Right renal pelvis (tissue), 4 donors: ENCODE data around the gene ALDH18A1. TPM values are rescaled to one million over a fixed set of nuclear protein-coding genes. Genes with fewer than 3 reads are reported as not detected.
A peak's percentile ranks its signal among the peaks of the same experiment; 100 is the strongest.

Source experiments
- DNase-seq, 4 donors: peaks; one replicate each; pipeline ENCODE4 v3.0.0-alpha.2; 2013; ENCODE audit warnings: low read depth in 4 of 4, low spot score in 3 of 4, missing footprints in 1 of 4
- polyA plus RNA-seq, 4 donors: library from polyadenylated mRNA; unstranded; fragments of 120-200 nt; gene quantifications; one replicate each; pipeline ENCODE4 v1.2.1, GENCODE V29; 2013; ENCODE audit not compliant: insufficient read length in 4 of 4

Gene ALDH18A1
- polyA plus RNA-seq, 4 donors, result 73.0 to 81.6 (median 79.0) TPM

- no peak for DNase-seq
Observed at GRCh38 chr10:95597788-95598187, 58.7 kb downstream of the ALDH18A1 start.

GRCh38 chr10:95588025-95588424 lies 68.5 kb downstream of the ALDH18A1 start:
- DNase-seq, result no peak

- no peak for DNase-seq
Observed at GRCh38 chr10:95579835-95580535, 76.5 kb downstream of the ALDH18A1 start.

- no peak for DNase-seq
Observed at GRCh38 chr10:95579292-95579691, 77.2 kb downstream of the ALDH18A1 start.

- no peak for DNase-seq
Observed at GRCh38 chr10:95578619-95579018, 77.9 kb downstream of the ALDH18A1 start.

GRCh38 chr10:95574649-95575365 lies 81.7 kb downstream of the ALDH18A1 start:
- no peak for DNase-seq

- DNase-seq, result no peak
Observed at GRCh38 chr10:95573964-95574604, 82.4 kb downstream of the ALDH18A1 start.

- DNase-seq, result no peak
Observed at GRCh38 chr10:95573527-95573926, 83.0 kb downstream of the ALDH18A1 start.

GRCh38 chr10:95572131-95572820 lies 84.2 kb downstream of the ALDH18A1 start:
- DNase-seq, result no peak

- no peak for DNase-seq
Observed at GRCh38 chr10:95571390-95571789, 85.1 kb downstream of the ALDH18A1 start.

GRCh38 chr10:95569368-95569767 lies 87.1 kb downstream of the ALDH18A1 start:
- DNase-seq, result no peak

GRCh38 chr10:95567903-95568630 lies 88.4 kb downstream of the ALDH18A1 start:
- DNase-seq, result no peak

- DNase-seq, result no peak
Observed at GRCh38 chr10:95566136-95566535, 90.4 kb downstream of the ALDH18A1 start.

GRCh38 chr10:95565336-95565735 lies 91.2 kb downstream of the ALDH18A1 start:
- no peak for DNase-seq

- DNase-seq, result no peak
Observed at GRCh38 chr10:95564291-95564690, 92.2 kb downstream of the ALDH18A1 start.

GRCh38 chr10:95562341-95562965 lies 94.1 kb downstream of the ALDH18A1 start:
- DNase-seq, result no peak

- DNase-seq, result no peak
Observed at GRCh38 chr10:95561864-95562177, 94.7 kb downstream of the ALDH18A1 start.

- peak; percentile 87 to 94 (median 93) for DNase-seq
Observed at GRCh38 chr10:95561177-95561863, 95.2 kb downstream of the ALDH18A1 start, which contains the start of gene SORBS1. TSS of gene SORBS1 (minus strand) at chr10:95561371. CDS start at chr10:95441135, 120,236 bp downstream.
